Thyroid gland (tissue), 4 donors: Measurements from ENCODE around the gene FCGR3A.
"Not testable (repeated sequence)": the region's sequence is repeated elsewhere in the genome, so short reads cannot be mapped to it uniquely, and the experiment has no call there.

ENCODE experiments used
- CTCF ChIP-seq, 6 experiments: fragments of 200-600 bp in 3 of 6; fragments of 450-650 bp in 3 of 6; sonication (generic) in 3 of 6; IDR thresholded peaks; one replicate each; pipeline ENCODE4 v1.5.1; 2016 to 2019; ENCODE audit warnings: antibody characterized with exemption in 6 of 6, mild to moderate bottlenecking in 2 of 6, inconsistent platforms in 1 of 6, moderate library complexity in 1 of 6
- POLR2A ChIP-seq, 2 donors: fragments of 450-650 bp; IDR thresholded peaks; one replicate each; pipeline ENCODE4 v1.6.1; 2017; ENCODE audit warnings: antibody characterized with exemption in 2 of 2, mild to moderate bottlenecking in 2 of 2, moderate library complexity in 1 of 2

- not testable (repeated sequence) for TF ChIP-seq CTCF, POLR2A (IDR thresholded peaks at IDR 0.05)
These were observed 6.5 kb upstream of the FCGR3A start for GRCh38 chr1:161556143-161556542.
